Spleen (tissue), 11 donors: ENCODE data around the gene NFU1. TPM values are rescaled to one million over a fixed set of nuclear protein-coding genes. Genes with fewer than 3 reads are reported as not detected.
A peak's percentile ranks its signal among the peaks of the same experiment; 100 is the strongest.
"Not testable (repeated sequence)": the region's sequence is repeated elsewhere in the genome, so short reads cannot be mapped to it uniquely, and the experiment has no call there.

Experiments
- DNase-seq: peaks from one replicate; pipeline ENCODE4 v3.0.0-alpha.2; 2020
- H3K27ac ChIP-seq, 8 donors: fragments of 200-600 bp; sonication (generic) in 7 of 8; 1 replicate in 4 of 8; 2 replicates in 4 of 8; pipeline versions ENCODE4 v1.5.0 to v1.8.0; 2016 to 2021; ENCODE audit warnings: inconsistent platforms in 4 of 8, mild to moderate bottlenecking in 4 of 8, moderate library complexity in 1 of 8
- H3K27me3 ChIP-seq, 7 donors: fragments of 200-600 bp; sonication (generic) in 6 of 7; replicated peaks in 1 of 7; 1 replicate in 4 of 7; 2 replicates in 3 of 7; pipeline versions ENCODE4 v1.5.0 to v1.8.0; 2016 to 2021; ENCODE audit warnings: inconsistent platforms in 3 of 7, mild to moderate bottlenecking in 1 of 7
- H3K36me3 ChIP-seq, 6 donors: fragments of 200-600 bp; sonication (generic) in 5 of 6; 1 replicate in 4 of 6; 2 replicates in 2 of 6; pipeline versions ENCODE4 v1.5.0 to v1.8.0; 2016 to 2021; ENCODE audit warnings: inconsistent platforms in 2 of 6
- H3K4me1 ChIP-seq, 6 donors: fragments of 200-600 bp; sonication (generic) in 5 of 6; 1 replicate in 3 of 6; 2 replicates in 3 of 6; pipeline versions ENCODE4 v1.5.0 to v1.8.0; 2016 to 2021; ENCODE audit warnings: inconsistent platforms in 3 of 6
- H3K4me3 ChIP-seq, 8 donors: fragments of 200-600 bp; sonication (generic) in 7 of 8; 1 replicate in 4 of 8; 2 replicates in 4 of 8; pipeline versions ENCODE4 v1.5.0 to v1.8.0; 2016 to 2021; ENCODE audit warnings: inconsistent platforms in 4 of 8, mild to moderate bottlenecking in 4 of 8, moderate library complexity in 2 of 8
- H3K9me3 ChIP-seq, 8 donors: fragments of 200-600 bp; sonication (generic) in 7 of 8; 1 replicate in 4 of 8; 2 replicates in 4 of 8; pipeline versions ENCODE4 v1.5.0 to v1.8.0; 2016 to 2021; ENCODE audit warnings: inconsistent platforms in 4 of 8
- CTCF ChIP-seq, 11 experiments: fragments of 200-600 bp in 7 of 11; fragments of 450-650 bp in 4 of 11; sonication (generic) in 4 of 11; IDR thresholded peaks in 8 of 11; conservative IDR thresholded peaks in 3 of 11; 1 replicate in 7 of 11; 2 replicates in 4 of 11; pipeline versions ENCODE4 v1.4.0 to v1.8.0; 2016 to 2021; ENCODE audit warnings: antibody characterized with exemption in 11 of 11, inconsistent platforms in 4 of 11, mild to moderate bottlenecking in 1 of 11
- POLR2A ChIP-seq, 3 donors: fragments of 450-650 bp; IDR thresholded peaks; one replicate each; pipeline ENCODE4 v1.5.1; 2017; ENCODE audit warnings: antibody characterized with exemption in 3 of 3, mild to moderate bottlenecking in 1 of 3
- POLR2AphosphoS5 ChIP-seq, 3 donors: sonication (generic); formaldehyde crosslinking; IDR thresholded peaks; one replicate each; pipeline ENCODE4 v1.5.1; 2017; ENCODE audit warnings: antibody characterized with exemption in 3 of 3
- WGBS, 5 donors: extraction: QIAGEN DNeasy Blood & Tissue Kit in 3 of 5; methylation state at CpG; one replicate each; pipeline versions ENCODE4 v1.1.5 to v1.1.7; 2013 to 2018; 5-methylcytosine and 5-hydroxymethylcytosine counted together
- intact Hi-C: fragments of 100-400 bp; cut with DNase I; formaldehyde crosslinking; loops from one replicate; pipeline ENCODE4 v1.15.0; 2023; ENCODE audit warnings: low total_unique reads
- polyA plus RNA-seq, 3 donors: library from polyadenylated mRNA; stranded (reverse); fragments of 200-250 nt; gene quantifications; one replicate each; pipeline ENCODE4 v1.2.1, GENCODE V29; 2013
- total RNA-seq, 7 donors: library from RNA; depleted of rRNA in 3 of 7; stranded (reverse); fragments of >200 nt in 3 of 7; fragmentation: NEBNext Ultra II Directional in 4 of 7; extraction: Animal tissue kit (Norgen Biotek cat#: 25700) in 4 of 7; gene quantifications; one replicate each; pipeline versions ENCODE4 v1.1.0 to v1.2.1, GENCODE V29; 2016 to 2021
- donor health status: healthy with polysubstance abuse.
- donor health status: DM: no; HTN: no; CAD: no; lungs with moderate emphysema.
- donor health status: DM: no; HTN: no; CAD: no.
- donor health status: Bipolar disorder and iron deficiency.
- donor health status: healthy.
- donor health status: DM: no; HTN: no; CAD: no.
- donor health status: DM: yes; HTN: yes; CAD: no.

The NFU1 gene
- total and polyA plus RNA-seq, 10 donors: 24.8 to 53.0 (median 33.2) TPM

DNA sequence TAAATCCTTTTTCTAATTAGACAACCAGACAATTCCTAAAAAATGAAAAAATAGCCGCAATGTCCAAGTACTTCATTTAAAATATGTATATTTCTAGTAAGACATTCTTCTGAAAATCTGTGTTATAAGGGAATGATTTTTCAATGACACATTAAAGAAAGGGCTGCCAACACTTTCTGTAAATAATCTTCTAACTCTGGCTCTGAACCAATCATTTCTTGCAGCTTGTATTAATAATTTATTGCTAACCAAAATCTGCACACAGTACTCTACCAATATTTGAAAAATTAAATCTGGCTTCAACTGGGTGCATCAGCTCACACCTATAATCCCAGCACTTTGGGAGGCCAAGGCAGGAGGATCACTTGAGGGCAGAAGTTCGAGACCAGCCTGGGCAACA is 8.3 kb downstream of the NFU1 start:
- no peak for DNase-seq
- Histone ChIP-seq H3K4me3 (no peak overlapping the region), H3K27me3 (no peaks in the 10 kb centered on the region), H3K9me3 (no peaks in the 10 kb centered on the region), H3K27ac (no peak overlapping the region), H3K36me3 (peaks cover 2 to 78% (median 55%) of the 10 kb centered on the region in 6 donors), H3K4me1 (peaks cover 0 to 31% (median 3%) of the 10 kb centered on the region in 6 donors)
- WGBS, 5 donors: 90 to 96% (median 91%) methylated on average over 2 of the region's 2 CpGs
- intact Hi-C loops: no loop called here
- no peak for TF ChIP-seq POLR2A (IDR thresholded peaks at IDR 0.05)
- TF ChIP-seq POLR2AphosphoS5 (IDR thresholded peaks at IDR 0.05): no peak
- no peak for TF ChIP-seq CTCF (IDR thresholded peaks at IDR 0.05 in 8 of 11, conservative IDR thresholded peaks at IDR 0.05 in 3 of 11)

- intact Hi-C loops: no loop called here
Observed at GRCh38 chr2:69424419-69424818, 12.8 kb downstream of the NFU1 start.

GRCh38 chr2:69422198-69422597 is 15.0 kb downstream of the NFU1 start:
- no peak for DNase-seq
- Histone ChIP-seq H3K27ac (peak overlapping the region in 1 of 8 donors; percentile 7), H3K4me1 (peaks cover 0 to 10% (median 0%) of the 10 kb centered on the region in 6 donors), H3K27me3 (no peaks in the 10 kb centered on the region), H3K4me3 (no peak overlapping the region), H3K36me3 (peaks cover 0 to 100% (median 48%) of the 10 kb centered on the region in 6 donors), H3K9me3 (no peaks in the 10 kb centered on the region)
- intact Hi-C loops: no loop called here
- TF ChIP-seq POLR2A (IDR thresholded peaks at IDR 0.05): no peak
- no peak for TF ChIP-seq POLR2AphosphoS5 (IDR thresholded peaks at IDR 0.05)
- TF ChIP-seq CTCF (IDR thresholded peaks at IDR 0.05 in 8 of 11, conservative IDR thresholded peaks at IDR 0.05 in 3 of 11): no peak

More at GRCh38 chr2:69424419-69424818, 12.8 kb downstream of the NFU1 start:
- DNase-seq: no peak
- TF ChIP-seq CTCF (IDR thresholded peaks at IDR 0.05 in 8 of 11, conservative IDR thresholded peaks at IDR 0.05 in 3 of 11): no peak
- TF ChIP-seq POLR2A (IDR thresholded peaks at IDR 0.05): no peak
- TF ChIP-seq POLR2AphosphoS5 (IDR thresholded peaks at IDR 0.05): no peak
- Histone ChIP-seq H3K27me3 (no peaks in the 10 kb centered on the region), H3K9me3 (no peaks in the 10 kb centered on the region), H3K4me3 (no peak overlapping the region), H3K4me1 (peaks cover 0 to 10% (median 0%) of the 10 kb centered on the region in 6 donors), H3K36me3 (peaks cover 2 to 100% (median 48%) of the 10 kb centered on the region in 6 donors), H3K27ac (no peak overlapping the region)
- 88 to 100% (median 94%) methylated on average over 2 of the region's 2 CpGs for WGBS, 5 donors

GRCh38 chr2:69419111-69419510 is 18.1 kb downstream of the NFU1 start:
- DNase-seq, H3K9me3 ChIP-seq, H3K27ac ChIP-seq, H3K27me3 ChIP-seq, H3K4me3 ChIP-seq, intact Hi-C loops: not testable (repeated sequence)
- 83 to 97% (median 93%) methylated on average over 7 of the region's 7 CpGs for WGBS, 5 donors
- H3K36me3 ChIP-seq: peaks cover 0 to 98% (median 59%) of the 10 kb centered on the region in 6 donors
- H3K4me1 ChIP-seq: peaks cover 0 to 10% (median 0%) of the 10 kb centered on the region in 6 donors

DNA sequence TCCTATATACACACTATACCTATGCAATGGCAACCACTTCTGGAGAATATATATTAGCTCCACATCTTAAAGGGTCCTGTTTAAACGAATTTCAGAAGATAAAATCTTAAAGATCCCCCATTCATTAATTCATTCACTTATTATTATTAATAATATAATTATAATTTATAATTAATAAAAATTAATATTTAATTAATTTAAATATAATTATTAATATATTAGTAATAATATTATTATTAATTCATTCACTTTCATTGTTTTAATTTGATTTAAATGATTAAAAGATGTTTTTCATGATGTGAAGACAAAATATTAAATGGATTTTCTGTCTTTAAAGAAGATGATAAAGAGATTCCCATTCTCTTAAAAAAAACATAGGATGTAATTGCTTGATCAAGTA is 21.1 kb downstream of the NFU1 start:
- H3K9me3 ChIP-seq: no peaks in the 10 kb centered on the region
- DNase-seq: no peak
- 70 to 88% (median 83%) methylated on average over 1 of the region's 1 CpG for WGBS, 5 donors
- no peak overlapping the region for H3K27ac ChIP-seq
- peaks cover 0 to 99% (median 86%) of the 10 kb centered on the region in 6 donors for H3K36me3 ChIP-seq
- H3K4me1 ChIP-seq: peaks cover 0 to 5% (median 0%) of the 10 kb centered on the region in 6 donors
- TF ChIP-seq POLR2AphosphoS5 (IDR thresholded peaks at IDR 0.05) (no peak), POLR2A (IDR thresholded peaks at IDR 0.05) (no peak), CTCF (IDR thresholded peaks at IDR 0.05 in 8 of 11, conservative IDR thresholded peaks at IDR 0.05 in 3 of 11) (no peak)
- no peaks in the 10 kb centered on the region for H3K27me3 ChIP-seq
- intact Hi-C loops: no loop called here
- no peak overlapping the region for H3K4me3 ChIP-seq
